Naive thymus-derived CD4-positive, alpha-beta T cell (primary cell): ENCODE results near the gene AZIN2. TPM values are rescaled to one million over a fixed set of nuclear protein-coding genes. Genes with fewer than 3 reads are reported as not detected.
A peak's percentile ranks its signal among the peaks of the same experiment; 100 is the strongest.

Source experiments
- ATAC-seq: fragments of 150-1000 bp; cut with Tn5 transposase; 2 replicates; pipeline ENCODE4 v1.10.0; 2021; ENCODE audit warnings: mild to moderate bottlenecking, moderate library complexity
- CTCF ChIA-PET: fragments of 350-600 bp; sonication (Branson Sonifier 250); formaldehyde crosslinking; loops from one replicate; lab custom pipeline; 2021; ENCODE audit warnings: antibody characterized with exemption; lab: Charles Lee
- POLR2A ChIA-PET: fragments of 350-600 bp; sonication (Branson Sonifier 250); formaldehyde crosslinking; loops from one replicate; lab custom pipeline; 2021; ENCODE audit warnings: antibody characterized with exemption, inconsistent platforms; lab: Charles Lee
- DNase-seq, 9 donors: peaks; one replicate each; pipeline versions ENCODE4 v3.0.0 to v3.0.0-alpha.2; 2020 to 2022; ENCODE audit warnings: mixed read lengths in 1 of 9
- H3K27ac ChIP-seq: one replicate; pipeline ENCODE4 v1.7.0; 2013; ENCODE audit warnings: mild to moderate bottlenecking, low read depth, low read length, moderate library complexity
- H3K27me3 ChIP-seq, 2 donors: one replicate each; pipeline ENCODE4 v1.7.0; 2013; ENCODE audit warnings: low read length in 2 of 2, mild to moderate bottlenecking in 2 of 2, moderate library complexity in 2 of 2; ENCODE audit not compliant: control insufficient read depth in 2 of 2, insufficient read depth in 2 of 2
- H3K36me3 ChIP-seq, 3 experiments: 1 replicate in 2 of 3; 2 replicates in 1 of 3; pipeline ENCODE4 v1.7.0; 2013; ENCODE audit warnings: low read length in 3 of 3, mild to moderate bottlenecking in 3 of 3, moderate library complexity in 1 of 3; ENCODE audit not compliant: insufficient read depth in 3 of 3, control insufficient read depth in 2 of 3
- H3K4me1 ChIP-seq, 2 donors: one replicate each; pipeline ENCODE4 v1.7.0; 2013; ENCODE audit warnings: low read length in 2 of 2, mild to moderate bottlenecking in 2 of 2, moderate library complexity in 1 of 2; ENCODE audit not compliant: control insufficient read depth in 2 of 2, insufficient read depth in 2 of 2
- H3K4me3 ChIP-seq: 2 replicates; pipeline ENCODE4 v1.7.0; 2013; ENCODE audit warnings: mild to moderate bottlenecking, low read length
- H3K9me3 ChIP-seq, 3 experiments: 1 replicate in 2 of 3; 2 replicates in 1 of 3; pipeline ENCODE4 v1.7.0; 2013; ENCODE audit warnings: low read length in 3 of 3; ENCODE audit not compliant: control insufficient read depth in 2 of 3
- H3K27ac Mint-ChIP-seq, 9 donors: one replicate each; pipeline ENCODE4 v1.8.0; 2020 to 2022; ENCODE audit warnings: mixed read lengths in 9 of 9, mild to moderate bottlenecking in 8 of 9, moderate library complexity in 5 of 9, inconsistent platforms in 2 of 9
- H3K27me3 Mint-ChIP-seq, 5 donors: one replicate each; pipeline ENCODE4 v1.8.0; 2021 to 2022; ENCODE audit warnings: mixed read lengths in 5 of 5, mild to moderate bottlenecking in 1 of 5
- H3K36me3 Mint-ChIP-seq, 5 donors: one replicate each; pipeline ENCODE4 v1.8.0; 2020 to 2022; ENCODE audit warnings: mixed read lengths in 5 of 5, mild to moderate bottlenecking in 3 of 5, inconsistent platforms in 1 of 5
- H3K4me1 Mint-ChIP-seq, 7 donors: one replicate each; pipeline ENCODE4 v1.8.0; 2020 to 2022; ENCODE audit warnings: mixed read lengths in 7 of 7, mild to moderate bottlenecking in 3 of 7, inconsistent platforms in 1 of 7
- H3K4me3 Mint-ChIP-seq, 10 donors: one replicate each; pipeline ENCODE4 v1.8.0; 2020 to 2022; ENCODE audit warnings: mild to moderate bottlenecking in 10 of 10, mixed read lengths in 10 of 10, moderate library complexity in 6 of 10, inconsistent platforms in 2 of 10
- H3K9me3 Mint-ChIP-seq, 11 donors: one replicate each; pipeline ENCODE4 v1.8.0; 2020 to 2022; ENCODE audit warnings: mixed read lengths in 11 of 11, mild to moderate bottlenecking in 4 of 11, inconsistent platforms in 1 of 11, moderate library complexity in 1 of 11
- intact Hi-C, 2 donors: fragments of 100-400 bp; cut with micrococcal nuclease; formaldehyde crosslinking; loops; one replicate each; pipeline ENCODE4 v1.15.1; 2023
- polyA plus RNA-seq, 2 donors: library from polyadenylated mRNA; unstranded; fragments of 300-500 nt; fragmentation: Illumina TruSeq; gene quantifications; one replicate each; pipeline ENCODE4 v1.2.3, GENCODE V29; 2021
- total RNA-seq, 6 experiments: library from RNA in 5 of 6; stranded (reverse) in 5 of 6; gene quantifications; 1 replicate in 5 of 6; 2 replicates in 1 of 6; pipeline ENCODE4 v1.2.3 and lab custom pipeline; 2021 to 2026

AZIN2 gene
- total and polyA plus RNA-seq, 7 experiments from 2014 or later: 4.3 to 9.6 (median 6.0) TPM

GRCh38 chr1:33039840-33040239, 41.1 kb upstream of the AZIN2 start:
- ChIA-PET CTCF (no interaction called here), POLR2A (interaction anchor here (1.3 kb wide), 1 partner anchor 87 kb away, joined by 4 read pairs; no protein-coding TSS in a partner anchor)
- peaks cover 15 to 26% (median 24%) of the 10 kb centered on the region in 7 donors for H3K4me1 Mint-ChIP-seq
- Histone ChIP-seq H3K9me3 (no peaks in the 10 kb centered on the region), H3K27me3 (no peaks in the 10 kb centered on the region), H3K4me1 (peaks cover 11% of the 10 kb centered on the region in 2 donors), H3K4me3 (no peak overlapping the region), H3K36me3 (peaks cover 0 to 5% (median 0%) of the 10 kb centered on the region in 3 experiments), H3K27ac (no peak overlapping the region)
- no peak overlapping the region for H3K27ac Mint-ChIP-seq
- H3K4me3 Mint-ChIP-seq: peak overlapping the region in 1 of 10 donors; percentile 49
- H3K27me3 Mint-ChIP-seq: peaks cover 0 to 12% (median 0%) of the 10 kb centered on the region in 5 donors
- DNase-seq (no peak), ATAC-seq (no peak)
- H3K9me3 Mint-ChIP-seq: peaks cover 0 to 3% (median 0%) of the 10 kb centered on the region in 11 donors
- peaks cover 0 to 10% (median 0%) of the 10 kb centered on the region in 5 donors for H3K36me3 Mint-ChIP-seq
- intact Hi-C loops: loop anchor here in 1 of 2 donors (5.0 kb wide), 1 partner anchor 57 kb away; no protein-coding TSS in a partner anchor

- H3K27ac Mint-ChIP-seq: no peak overlapping the region
- Histone ChIP-seq H3K9me3 (no peaks in the 10 kb centered on the region), H3K27me3 (no peaks in the 10 kb centered on the region), H3K36me3 (peaks cover 0 to 5% (median 0%) of the 10 kb centered on the region in 3 experiments), H3K4me3 (no peak overlapping the region), H3K4me1 (peaks cover 4 to 8% of the 10 kb centered on the region in 2 donors), H3K27ac (no peak overlapping the region)
- DNase-seq (no peak), ATAC-seq (no peak)
- H3K4me1 Mint-ChIP-seq: peaks cover 3 to 26% (median 14%) of the 10 kb centered on the region in 7 donors
- CTCF ChIA-PET: no interaction called here
- H3K4me3 Mint-ChIP-seq: no peak overlapping the region
- H3K36me3 Mint-ChIP-seq: peaks cover 0 to 8% (median 0%) of the 10 kb centered on the region in 5 donors
- peaks cover 0 to 3% (median 0%) of the 10 kb centered on the region in 11 donors for H3K9me3 Mint-ChIP-seq
- POLR2A ChIA-PET: no interaction called here
- H3K27me3 Mint-ChIP-seq: peaks cover 0 to 12% (median 0%) of the 10 kb centered on the region in 5 donors
- intact Hi-C loops: no loop called here
These were observed 39.9 kb upstream of the AZIN2 start for GRCh38 chr1:33041026-33041425.

- no peaks in the 10 kb centered on the region for H3K36me3 ChIP-seq
- ATAC-seq: no peak
- H3K4me3 ChIP-seq: no peak overlapping the region
- H3K4me1 ChIP-seq: peaks cover 0 to 6% of the 10 kb centered on the region in 2 donors
- CTCF ChIA-PET: no interaction called here
- Mint-ChIP-seq H3K4me3 (no peak overlapping the region), H3K27me3 (peaks cover 0 to 14% (median 0%) of the 10 kb centered on the region in 5 donors), H3K36me3 (peaks cover 0 to 4% (median 0%) of the 10 kb centered on the region in 5 donors), H3K27ac (peak overlapping the region in 1 of 9 donors; percentile 1), H3K4me1 (peaks cover 0 to 17% (median 0%) of the 10 kb centered on the region in 7 donors), H3K9me3 (no peaks in the 10 kb centered on the region)
- intact Hi-C loops: no loop called here
- no peak overlapping the region for H3K27ac ChIP-seq
- no peak for DNase-seq
- POLR2A ChIA-PET: no interaction called here
- no peaks in the 10 kb centered on the region for H3K9me3 ChIP-seq
- no peaks in the 10 kb centered on the region for H3K27me3 ChIP-seq
These were observed 38.1 kb upstream of the AZIN2 start for GRCh38 chr1:33042831-33043230.

- ATAC-seq (no peak), DNase-seq (no peak)
- intact Hi-C loops: no loop called here
- Mint-ChIP-seq H3K36me3 (peaks cover 0 to 4% (median 0%) of the 10 kb centered on the region in 5 donors), H3K27me3 (peaks cover 0 to 16% (median 3%) of the 10 kb centered on the region in 5 donors), H3K27ac (no peak overlapping the region), H3K4me1 (peaks cover 0 to 18% (median 0%) of the 10 kb centered on the region in 7 donors), H3K9me3 (no peaks in the 10 kb centered on the region), H3K4me3 (no peak overlapping the region)
- Histone ChIP-seq H3K9me3 (no peaks in the 10 kb centered on the region), H3K27me3 (no peaks in the 10 kb centered on the region), H3K27ac (no peak overlapping the region), H3K4me3 (no peak overlapping the region), H3K4me1 (peaks cover 0 to 6% of the 10 kb centered on the region in 2 donors), H3K36me3 (no peaks in the 10 kb centered on the region)
- ChIA-PET CTCF (interaction anchor here (0.7 kb wide), 1 partner anchor 11 kb away, joined by 3 read pairs; no protein-coding TSS in a partner anchor), POLR2A (no interaction called here)
These were observed 37.5 kb upstream of the AZIN2 start for GRCh38 chr1:33043267-33044092.

GRCh38 chr1:33045246-33045645, 35.7 kb upstream of the AZIN2 start:
- POLR2A ChIA-PET: no interaction called here
- no peak overlapping the region for H3K4me3 ChIP-seq
- peaks cover 0 to 16% (median 4%) of the 10 kb centered on the region in 5 donors for H3K27me3 Mint-ChIP-seq
- H3K27ac Mint-ChIP-seq: peak overlapping the region in 1 of 9 donors; percentile 66
- no peaks in the 10 kb centered on the region for H3K27me3 ChIP-seq
- H3K9me3 Mint-ChIP-seq: peaks cover 0 to under 1% (median 0%) of the 10 kb centered on the region in 11 donors
- no peak overlapping the region for H3K27ac ChIP-seq
- H3K4me3 Mint-ChIP-seq: no peak overlapping the region
- no peaks in the 10 kb centered on the region for H3K9me3 ChIP-seq
- intact Hi-C loops: no loop called here
- CTCF ChIA-PET: no interaction called here
- DNase-seq: no peak
- no peaks in the 10 kb centered on the region for H3K36me3 ChIP-seq
- no peak for ATAC-seq
- H3K36me3 Mint-ChIP-seq: peaks cover 0 to 4% (median 0%) of the 10 kb centered on the region in 5 donors
- H3K4me1 Mint-ChIP-seq: peaks cover 0 to 25% (median 0%) of the 10 kb centered on the region in 7 donors
- H3K4me1 ChIP-seq: peaks cover 0 to 6% of the 10 kb centered on the region in 2 donors

- Mint-ChIP-seq H3K4me1 (peaks cover 0 to 30% (median 3%) of the 10 kb centered on the region in 7 donors), H3K27ac (no peak overlapping the region), H3K9me3 (peaks cover 0 to 6% (median 0%) of the 10 kb centered on the region in 11 donors), H3K4me3 (no peak overlapping the region), H3K36me3 (peaks cover 0 to 4% (median 0%) of the 10 kb centered on the region in 5 donors), H3K27me3 (peaks cover 0 to 18% (median 7%) of the 10 kb centered on the region in 5 donors)
- Histone ChIP-seq H3K4me3 (no peak overlapping the region), H3K36me3 (no peaks in the 10 kb centered on the region), H3K27ac (no peak overlapping the region), H3K4me1 (peaks cover 0 to 6% of the 10 kb centered on the region in 2 donors), H3K27me3 (no peaks in the 10 kb centered on the region), H3K9me3 (no peaks in the 10 kb centered on the region)
- ATAC-seq: peak; percentile 85
- no peak for DNase-seq
- ChIA-PET CTCF (interaction anchor here (0.7 kb wide), 1 partner anchor 81 kb away, joined by 4 read pairs; no protein-coding TSS in a partner anchor), POLR2A (no interaction called here)
- intact Hi-C loops: no loop called here
These were observed 35.1 kb upstream of the AZIN2 start for GRCh38 chr1:33045814-33046213.
